Heart left ventricle (tissue), 16 donors: ENCODE results near the gene VSTM2A. TPM values are rescaled to one million over a fixed set of nuclear protein-coding genes. Genes with fewer than 3 reads are reported as not detected.

ENCODE experiments used
- ATAC-seq, 4 donors: fragments of 200-7000 bp; cut with Tn5 transposase; one replicate each; pipeline ENCODE4 v1.9.1; 2020 to 2022; ENCODE audit warnings: moderate library complexity in 4 of 4, mild to moderate bottlenecking in 3 of 4, moderate number of reproducible peaks in 1 of 4
- DNase-seq, 5 donors: peaks; one replicate each; pipeline ENCODE4 v3.0.0-alpha.2; 2020
- H3K27ac ChIP-seq, 12 donors: fragments of 200-600 bp; sonication (generic) in 4 of 12; one replicate each; pipeline versions ENCODE4 v1.5.0 to v1.8.0; 2016 to 2022; ENCODE audit warnings: mild to moderate bottlenecking in 2 of 12
- H3K27me3 ChIP-seq, 9 donors: fragments of 200-600 bp; sonication (generic) in 2 of 9; one replicate each; pipeline versions ENCODE4 v1.5.1 to v1.8.0; 2016 to 2022; ENCODE audit warnings: mild to moderate bottlenecking in 3 of 9
- H3K36me3 ChIP-seq, 9 donors: fragments of 200-600 bp; sonication (generic) in 2 of 9; one replicate each; pipeline versions ENCODE4 v1.5.0 to v1.8.0; 2018 to 2022; ENCODE audit warnings: mild to moderate bottlenecking in 2 of 9
- H3K4me1 ChIP-seq, 12 donors: fragments of 200-600 bp; sonication (generic) in 4 of 12; one replicate each; pipeline versions ENCODE4 v1.5.0 to v1.8.0; 2016 to 2022; ENCODE audit warnings: mild to moderate bottlenecking in 3 of 12
- H3K4me3 ChIP-seq, 12 donors: fragments of 200-600 bp; sonication (generic) in 4 of 12; one replicate each; pipeline versions ENCODE4 v1.5.0 to v1.8.0; 2017 to 2022; ENCODE audit warnings: mild to moderate bottlenecking in 9 of 12, moderate library complexity in 4 of 12
- H3K9me3 ChIP-seq, 12 donors: fragments of 200-600 bp; sonication (generic) in 4 of 12; one replicate each; pipeline versions ENCODE4 v1.5.0 to v1.8.0; 2016 to 2022; ENCODE audit warnings: mild to moderate bottlenecking in 1 of 12
- POLR2A ChIP-seq, 2 donors: fragments of 450-650 bp; IDR thresholded peaks; one replicate each; pipeline ENCODE4 v1.6.1; 2017; ENCODE audit warnings: antibody characterized with exemption in 2 of 2, mild to moderate bottlenecking in 2 of 2, moderate library complexity in 2 of 2
- WGBS, 4 donors: extraction: QIAGEN DNeasy Blood & Tissue Kit in 2 of 4; methylation state at CpG; one replicate each; pipeline versions ENCODE4 v1.1.5 to v1.1.7; 2013 to 2018; 5-methylcytosine and 5-hydroxymethylcytosine counted together
- intact Hi-C, 10 donors: fragments of 100-400 bp; cut with DNase I; formaldehyde crosslinking; loops; one replicate each; pipeline versions ENCODE4 v1.11.1 to v1.14.2; 2022
- polyA plus RNA-seq, 2 donors: library from polyadenylated mRNA; stranded (reverse); fragments of 200-250 nt; gene quantifications; one replicate each; pipeline ENCODE4 v1.2.3, GENCODE V29; 2013
- total RNA-seq, 9 donors: library from RNA; depleted of rRNA in 2 of 9; stranded (reverse); fragments of >200 nt in 2 of 9; fragmentation: NEBNext Ultra II Directional in 3 of 9; extraction: Animal tissue kit (Norgen Biotek cat#: 25700) in 3 of 9; gene quantifications; one replicate each; pipeline versions ENCODE4 v1.1.0 to v1.2.4, GENCODE V29; 2016 to 2023
- TF ChIP-seq, protein P1 (sequence below), 12 donors: fragments of 200-600 bp; sonication (generic) in 4 of 12; IDR thresholded peaks; one replicate each; pipeline versions ENCODE4 v1.5.0 to v1.8.0; 2018 to 2022; ENCODE audit warnings: antibody characterized with exemption in 12 of 12, mild to moderate bottlenecking in 5 of 12
- donor health status: ischemic (EF 13 %, LVEDD 7.1; RV severe dilation, severe dysfunction).
- donor health status: healthy with polysubstance abuse.
- donor health status: DM: no; HTN: yes; CAD: no.
- donor health status: DM: no; HTN: no; CAD: no.
- donor health status: ischemic (EF 25% LVEDD 6.9; RV normal size, moderate dysfunction).
- donor health status: ischemic (EF 25% LVEDD 5.7; RV mildly dilated, moderate dysfunction).
- donor health status: healthy.
- donor health status: DM: yes; HTN: yes; CAD: no.
- donor health status: ischemic (EF 35%, LVEDD 5.7; RV mildly dilated, moderate dysfunction).
- donor health status: nonischemic (EF 11% LVEDD 7.7; RV severe dilation, severe dysfunction).
- donor health status: DM: yes; HTN: yes; CAD: no.
- donor health status: PGD.
- donor health status: ischemic (EF 29% LVEDD 5.4; RV normal size, mild dysfunction).
- donor health status: nonischemic (EF 23%, LVEDD 6.1; RV moderate dilation, normal function).

VSTM2A gene
- total and polyA plus RNA-seq, 11 donors: not detected

DNA sequence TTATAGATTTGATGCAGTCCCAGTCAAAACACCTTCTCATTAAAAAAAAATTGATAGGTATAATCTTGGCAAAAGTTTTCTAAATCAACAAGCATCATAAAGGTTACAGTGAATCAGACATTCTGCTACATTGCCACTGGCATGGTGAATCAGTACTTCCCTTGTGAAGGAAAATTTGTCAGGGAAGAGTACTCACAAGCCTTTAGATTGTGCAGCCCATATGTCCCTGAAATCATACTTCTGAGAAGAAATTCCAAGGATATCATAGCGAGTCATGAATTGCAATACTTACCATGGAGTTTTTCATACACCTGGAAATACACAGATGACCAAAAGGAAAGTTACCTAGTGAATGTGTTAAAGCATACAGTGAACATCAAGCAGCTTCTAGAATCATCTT, 17.2 kb downstream of the VSTM2A start:
- ATAC-seq: no peak

DNA sequence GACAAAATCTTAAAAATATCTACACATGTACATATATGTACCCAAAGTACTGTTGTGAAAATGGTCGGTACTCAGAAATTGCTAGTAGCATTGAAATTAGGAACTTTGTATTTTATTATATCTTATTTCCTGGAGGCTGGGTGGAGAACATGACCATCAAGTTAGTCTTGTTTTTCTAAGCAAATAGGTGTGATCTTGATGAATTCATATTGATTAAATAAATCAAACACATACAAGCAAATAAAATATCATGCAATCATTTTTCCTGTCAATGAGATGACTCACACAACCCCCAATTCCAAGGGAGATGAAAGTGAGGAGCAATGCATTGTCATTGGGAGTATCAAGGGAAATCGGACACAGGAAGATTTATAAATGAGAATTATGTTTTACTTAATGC, 18.0 kb downstream of the VSTM2A start:
- peaks cover 0 to 6% (median 0%) of the 10 kb centered on the region in 9 donors for H3K27me3 ChIP-seq

More for the DNA sequence above, 17.2 kb downstream of the VSTM2A start:
- TF ChIP-seq, protein P1, sequence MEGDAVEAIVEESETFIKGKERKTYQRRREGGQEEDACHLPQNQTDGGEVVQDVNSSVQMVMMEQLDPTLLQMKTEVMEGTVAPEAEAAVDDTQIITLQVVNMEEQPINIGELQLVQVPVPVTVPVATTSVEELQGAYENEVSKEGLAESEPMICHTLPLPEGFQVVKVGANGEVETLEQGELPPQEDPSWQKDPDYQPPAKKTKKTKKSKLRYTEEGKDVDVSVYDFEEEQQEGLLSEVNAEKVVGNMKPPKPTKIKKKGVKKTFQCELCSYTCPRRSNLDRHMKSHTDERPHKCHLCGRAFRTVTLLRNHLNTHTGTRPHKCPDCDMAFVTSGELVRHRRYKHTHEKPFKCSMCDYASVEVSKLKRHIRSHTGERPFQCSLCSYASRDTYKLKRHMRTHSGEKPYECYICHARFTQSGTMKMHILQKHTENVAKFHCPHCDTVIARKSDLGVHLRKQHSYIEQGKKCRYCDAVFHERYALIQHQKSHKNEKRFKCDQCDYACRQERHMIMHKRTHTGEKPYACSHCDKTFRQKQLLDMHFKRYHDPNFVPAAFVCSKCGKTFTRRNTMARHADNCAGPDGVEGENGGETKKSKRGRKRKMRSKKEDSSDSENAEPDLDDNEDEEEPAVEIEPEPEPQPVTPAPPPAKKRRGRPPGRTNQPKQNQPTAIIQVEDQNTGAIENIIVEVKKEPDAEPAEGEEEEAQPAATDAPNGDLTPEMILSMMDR (IDR thresholded peaks at IDR 0.05): no peak
- no peak for TF ChIP-seq POLR2A (IDR thresholded peaks at IDR 0.05)
- WGBS, 4 donors: 65 to 79% (median 74%) methylated on average over 1 of the region's 1 CpG
- DNase-seq: no peak
- no peak overlapping the region for H3K27ac ChIP-seq
- intact Hi-C loops: no loop called here
- H3K9me3 ChIP-seq: no peaks in the 10 kb centered on the region
- H3K4me3 ChIP-seq: no peak overlapping the region
- peaks cover 0 to 6% (median 0%) of the 10 kb centered on the region in 9 donors for H3K27me3 ChIP-seq
- no peaks in the 10 kb centered on the region for H3K4me1 ChIP-seq
- no peaks in the 10 kb centered on the region for H3K36me3 ChIP-seq

DNA sequence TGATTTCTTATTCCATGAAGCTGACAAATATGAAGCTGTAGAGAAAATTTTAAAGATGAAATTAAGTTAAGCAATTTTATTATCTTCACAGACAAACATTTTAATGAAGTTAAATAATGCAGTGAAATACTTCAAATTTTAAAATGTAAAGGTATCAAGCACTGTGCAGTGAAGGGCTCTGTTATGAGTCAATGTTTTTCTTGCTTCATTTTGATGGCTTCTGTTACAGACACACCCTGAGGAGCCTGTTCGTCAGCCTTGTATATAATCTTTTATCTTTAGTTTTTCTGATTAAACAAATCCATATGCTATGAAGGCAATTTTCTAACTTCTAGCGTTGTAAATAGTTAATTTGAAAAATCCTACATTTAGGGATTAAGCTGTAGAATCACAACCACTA, 18.5 kb downstream of the VSTM2A start:
- DNase-seq (no peak), ATAC-seq (no peak)
- intact Hi-C loops: no loop called here
- TF ChIP-seq, protein P1 (IDR thresholded peaks at IDR 0.05): no peak
- TF ChIP-seq POLR2A (IDR thresholded peaks at IDR 0.05): no peak
- H3K4me1 ChIP-seq: no peaks in the 10 kb centered on the region
- no peak overlapping the region for H3K4me3 ChIP-seq
- no peaks in the 10 kb centered on the region for H3K36me3 ChIP-seq
- H3K27ac ChIP-seq: no peak overlapping the region
- WGBS, 4 donors: 65 to 72% (median 68%) methylated on average over 2 of the region's 2 CpGs
- peaks cover 0 to 6% (median 0%) of the 10 kb centered on the region in 9 donors for H3K27me3 ChIP-seq
- H3K9me3 ChIP-seq: no peaks in the 10 kb centered on the region

More for the DNA sequence above, 18.0 kb downstream of the VSTM2A start:
- Histone ChIP-seq H3K9me3 (no peaks in the 10 kb centered on the region), H3K36me3 (no peaks in the 10 kb centered on the region), H3K27ac (no peak overlapping the region), H3K4me1 (no peaks in the 10 kb centered on the region), H3K4me3 (no peak overlapping the region)
- TF ChIP-seq POLR2A (IDR thresholded peaks at IDR 0.05): no peak
- TF ChIP-seq, protein P1 (IDR thresholded peaks at IDR 0.05): no peak
- WGBS, 4 donors: 81 to 87% (median 83%) methylated on average over 2 of the region's 2 CpGs
- no peak for DNase-seq
- no peak for ATAC-seq
- intact Hi-C loops: no loop called here

DNA sequence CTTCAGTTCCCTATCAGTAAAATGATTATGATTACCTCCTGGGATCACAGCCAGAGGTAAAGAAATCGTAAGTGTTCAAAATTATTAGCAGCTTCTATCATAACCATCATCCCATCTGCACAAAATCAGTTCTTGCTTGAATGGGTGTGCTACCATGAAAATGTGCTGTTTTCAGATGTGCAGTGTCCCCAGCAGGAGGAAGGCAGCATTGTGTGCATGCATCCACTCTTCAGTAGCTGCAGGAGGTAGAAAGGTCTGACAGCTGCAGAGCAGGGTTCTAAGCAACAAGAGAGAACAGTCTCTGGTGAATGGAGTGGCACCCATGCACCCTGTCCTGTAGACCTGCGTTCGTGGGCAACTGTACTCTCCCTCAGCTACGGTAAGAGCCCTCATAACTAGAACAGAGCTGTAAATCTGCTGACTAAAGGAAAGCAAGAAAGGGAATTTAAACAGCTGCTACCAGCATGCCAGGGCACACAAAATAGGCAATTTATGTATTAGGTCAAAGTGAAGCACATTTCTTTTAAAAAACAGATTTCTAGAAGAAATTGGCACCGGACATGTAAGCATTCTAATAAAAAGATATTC, 21.2 kb downstream of the VSTM2A start:
- ATAC-seq: no peak
- WGBS, 4 donors: 66 to 78% (median 73%) methylated on average over 5 of the region's 5 CpGs
- Histone ChIP-seq H3K36me3 (no peaks in the 10 kb centered on the region), H3K4me1 (no peaks in the 10 kb centered on the region), H3K4me3 (no peak overlapping the region), H3K27ac (no peak overlapping the region), H3K9me3 (peaks cover 0 to 2% (median 0%) of the 10 kb centered on the region in 12 donors), H3K27me3 (peaks cover 0 to 2% (median 0%) of the 10 kb centered on the region in 9 donors)
- no peak for TF ChIP-seq POLR2A (IDR thresholded peaks at IDR 0.05)
- TF ChIP-seq, protein P1 (IDR thresholded peaks at IDR 0.05): no peak
- intact Hi-C loops: no loop called here
- DNase-seq: no peak
